ENCODE measurements around the gene OXSR1.

- no peak for TF ChIP-seq POLR2A (IDR thresholded peaks at IDR 0.05)
- TF ChIP-seq CTCF (IDR thresholded peaks at IDR 0.05), result no peak
Observed at GRCh38 chr3:38227989-38228388, 62.7 kb downstream of the OXSR1 start.
